ENCODE data around the gene WARS2. TPM values are rescaled to one million over a fixed set of nuclear protein-coding genes. Genes with fewer than 3 reads are reported as not detected.

Gene WARS2
- total and polyA plus RNA-seq, 12 donors: 5.1 to 35.9 (median 20.9) TPM

- Histone ChIP-seq H3K27me3 (no peaks in the 10 kb centered on the region), H3K4me1 (replicated peaks in 1 of 2) (no peaks in the 10 kb centered on the region), H3K4me3 (no peak overlapping the region), H3K27ac (peak overlapping the region in 1 of 5 donors; percentile 24), H3K9me3 (replicated peaks in 1 of 3) (no peaks in the 10 kb centered on the region), H3K36me3 (replicated peaks in 1 of 2) (no peaks in the 10 kb centered on the region)
- TF ChIP-seq CTCF (IDR thresholded peaks at IDR 0.05): no peak
- no peak for TF ChIP-seq POLR2A (IDR thresholded peaks at IDR 0.05)
- intact Hi-C loops (cut with DNase I): no loop called here
- no peak for DNase-seq
- 42 to 74% (median 68%) methylated on average over 7 of the region's 7 CpGs for WGBS, 4 donors
Observed at GRCh38 chr1:119116725-119117124, 23.7 kb downstream of the WARS2 start.

- no peak for DNase-seq
- no peak overlapping the region for H3K4me3 ChIP-seq
- H3K9me3 ChIP-seq (replicated peaks in 1 of 3): no peaks in the 10 kb centered on the region
- no peak for TF ChIP-seq POLR2A (IDR thresholded peaks at IDR 0.05)
- TF ChIP-seq CTCF (IDR thresholded peaks at IDR 0.05): no peak
- H3K27ac ChIP-seq: no peak overlapping the region
- WGBS, 4 donors: 91 to 97% (median 94%) methylated on average over 3 of the region's 3 CpGs
- intact Hi-C loops (cut with DNase I): no loop called here
- H3K4me1 ChIP-seq (replicated peaks in 1 of 2): no peaks in the 10 kb centered on the region
- H3K36me3 ChIP-seq (replicated peaks in 1 of 2): no peaks in the 10 kb centered on the region
- H3K27me3 ChIP-seq: no peaks in the 10 kb centered on the region
Observed at GRCh38 chr1:119115736-119116135, 24.7 kb downstream of the WARS2 start.

GRCh38 chr1:119115311-119115710 is 25.1 kb downstream of the WARS2 start:
- no peaks in the 10 kb centered on the region for H3K4me1 ChIP-seq (replicated peaks in 1 of 2)
- no peaks in the 10 kb centered on the region for H3K9me3 ChIP-seq (replicated peaks in 1 of 3)
- H3K4me3 ChIP-seq: no peak overlapping the region
- H3K27me3 ChIP-seq: no peaks in the 10 kb centered on the region
- H3K27ac ChIP-seq: no peak overlapping the region
- H3K36me3 ChIP-seq (replicated peaks in 1 of 2): no peaks in the 10 kb centered on the region
- intact Hi-C loops (cut with DNase I): no loop called here
- DNase-seq: no peak
- TF ChIP-seq POLR2A (IDR thresholded peaks at IDR 0.05) (no peak), CTCF (IDR thresholded peaks at IDR 0.05) (no peak)

- no peak for TF ChIP-seq POLR2A (IDR thresholded peaks at IDR 0.05)
- no peak for TF ChIP-seq CTCF (IDR thresholded peaks at IDR 0.05)
- no peaks in the 10 kb centered on the region for H3K36me3 ChIP-seq (replicated peaks in 1 of 2)
- intact Hi-C loops (cut with DNase I): no loop called here
- no peak overlapping the region for H3K27ac ChIP-seq
- 91 to 100% (median 93%) methylated on average over 1 of the region's 1 CpG for WGBS, 4 donors
- H3K9me3 ChIP-seq (replicated peaks in 1 of 3): no peaks in the 10 kb centered on the region
- no peak for DNase-seq
- H3K4me1 ChIP-seq (replicated peaks in 1 of 2): no peaks in the 10 kb centered on the region
- H3K4me3 ChIP-seq: no peak overlapping the region
- H3K27me3 ChIP-seq: no peaks in the 10 kb centered on the region
Observed at GRCh38 chr1:119114786-119115185, 25.7 kb downstream of the WARS2 start.

All from adrenal gland (tissue), 12 donors.